GM21390 (cell line): ENCODE data around the gene CCNI.

Source experiments
- ATAC-seq: cut with Tn5 transposase; IDR thresholded peaks from one replicate; pipeline ENCODE4 v1.9.1; 2021; ENCODE audit not compliant: unreplicated experiment

Gene CCNI

GRCh38 chr4:77007358-77008230 lies 68.2 kb downstream of the CCNI start:
- peak; percentile 83 for ATAC-seq

- ATAC-seq, result no peak
Measured at GRCh38 chr4:77006753-77007353, 68.9 kb downstream of the CCNI start.

- no peak for ATAC-seq
Measured at GRCh38 chr4:77003400-77003799, 72.4 kb downstream of the CCNI start.

GRCh38 chr4:77002321-77003107 lies 73.3 kb downstream of the CCNI start:
- no peak for ATAC-seq

- no peak for ATAC-seq
Measured at GRCh38 chr4:77001907-77002306, 73.9 kb downstream of the CCNI start.

- ATAC-seq, result no peak
Measured at GRCh38 chr4:76998251-76998901, 77.4 kb downstream of the CCNI start.

- no peak for ATAC-seq
Measured at GRCh38 chr4:76997532-76997931, 78.3 kb downstream of the CCNI start.
